SU-DHL-6 (cell line): Measurements from ENCODE around the gene MAP6D1.

Experiments
- H2AFZ ChIP-seq: fragments of 200-600 bp; sonication (generic); 2 replicates; pipeline ENCODE4 v1.6.1; 2014; ENCODE audit warnings: low read depth, mild to moderate bottlenecking, moderate library complexity, mixed read lengths, antibody characterized with exemption, low read length; ENCODE audit not compliant: severe bottlenecking
- H3F3A ChIP-seq: fragments of 200-600 bp; shearing (Covaris generic); 2 replicates; pipeline ENCODE4 v1.6.0; 2016; ENCODE audit warnings: antibody characterized with exemption, mild to moderate bottlenecking; ENCODE audit not compliant: insufficient read depth
- H3K27ac ChIP-seq: fragments of 200-600 bp; sonication (generic); 2 replicates; pipeline ENCODE4 v1.5.1; 2016; ENCODE audit warnings: low read depth, mild to moderate bottlenecking, low read length, moderate library complexity, mixed read lengths
- H3K27me3 ChIP-seq: fragments of 200-600 bp; sonication (generic), shearing (Covaris generic); 2 replicates; pipeline ENCODE4 v1.6.0; 2014; ENCODE audit warnings: mild to moderate bottlenecking, low read length
- H3K36me3 ChIP-seq: fragments of 200-600 bp; sonication (generic); 2 replicates; pipeline ENCODE4 v1.6.1; 2014; ENCODE audit warnings: mild to moderate bottlenecking, low read length, mixed read lengths
- H3K4me2 ChIP-seq: fragments of 300-600, 200-600 bp; shearing (Covaris generic), sonication (generic); 2 replicates; pipeline ENCODE4 v1.6.0; 2014; ENCODE audit warnings: low read length, low read depth, mild to moderate bottlenecking; ENCODE audit not compliant: poor library complexity, severe bottlenecking
- H3K4me3 ChIP-seq: fragments of 200-600 bp; sonication (generic); 2 replicates; pipeline ENCODE4 v1.5.1; 2014; ENCODE audit warnings: antibody characterized with exemption, low read length, mild to moderate bottlenecking, mixed read lengths; ENCODE audit not compliant: insufficient read depth, poor library complexity, severe bottlenecking
- H3K79me2 ChIP-seq: fragments of 200-600 bp; sonication (generic); 2 replicates; pipeline ENCODE4 v1.6.1; 2014; ENCODE audit warnings: mild to moderate bottlenecking, low read length, moderate library complexity; ENCODE audit not compliant: insufficient read depth
- H3K9ac ChIP-seq: fragments of 200-600 bp; sonication (generic); 2 replicates; pipeline ENCODE4 v1.7.0; 2014; ENCODE audit warnings: mild to moderate bottlenecking, low read length
- H3K9me2 ChIP-seq: fragments of 200-600 bp; sonication (generic); replicated peaks from 2 replicates; pipeline ENCODE4 v1.6.1; 2014; ENCODE audit warnings: low read length; ENCODE audit not compliant: insufficient read depth
- H3K9me3 ChIP-seq: fragments of 200-600 bp; sonication (generic); 2 replicates; pipeline ENCODE4 v1.6.1; 2014; ENCODE audit warnings: low read length, mixed read lengths; ENCODE audit not compliant: insufficient read depth
- H4K20me1 ChIP-seq: fragments of 200-600 bp; sonication (generic); 2 replicates; pipeline ENCODE4 v1.6.1; 2014; ENCODE audit warnings: low read depth, mild to moderate bottlenecking, antibody characterized with exemption, low read length, moderate library complexity, mixed read lengths
- EZH2phosphoT487 ChIP-seq: fragments of 200-600 bp; sonication (generic), shearing (Covaris generic); conservative IDR thresholded peaks from 2 replicates; pipeline ENCODE4 v1.6.1; 2018; ENCODE audit warnings: mild to moderate bottlenecking, antibody characterized with exemption, low read length, moderate library complexity, mixed read lengths
- TF ChIP-seq, protein P1 (sequence below): fragments of 200-600 bp; sonication (generic); IDR thresholded peaks from one replicate; pipeline ENCODE4 v1.5.1; 2017; ENCODE audit warnings: antibody characterized with exemption, mild to moderate bottlenecking, low read length, moderate library complexity; ENCODE audit not compliant: insufficient read depth, poor library complexity, severe bottlenecking

MAP6D1 gene

DNA sequence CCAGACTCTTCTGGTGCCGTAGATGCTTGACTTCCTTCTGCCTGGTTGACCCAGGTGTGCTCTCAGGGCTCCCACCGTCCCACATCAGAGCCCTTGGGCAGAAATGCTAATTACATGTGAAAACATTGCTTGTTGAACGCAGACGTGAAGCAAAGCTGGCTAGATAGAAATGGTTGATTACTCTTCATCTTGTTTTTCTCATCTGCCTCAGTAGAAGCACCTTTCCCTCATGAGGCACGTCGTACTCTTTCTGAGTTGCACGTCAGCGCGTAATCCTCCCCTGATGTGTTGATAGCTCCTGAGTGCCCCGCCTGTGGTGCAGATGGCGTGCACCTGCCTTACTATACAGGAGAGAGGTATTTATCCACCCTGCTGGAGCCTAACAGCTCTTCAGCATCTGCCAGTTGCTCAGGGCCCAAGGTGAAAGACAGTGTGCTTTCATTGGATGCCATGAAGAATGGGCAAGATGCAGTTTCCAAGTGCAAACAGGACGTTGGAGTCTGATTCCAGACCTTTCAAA lies 18.1 kb downstream of the MAP6D1 start:
- H3K4me3 ChIP-seq = no peak overlapping the region
- no peak overlapping the region for H3K9ac ChIP-seq
- H3F3A ChIP-seq = no peaks in the 10 kb centered on the region
- no peak overlapping the region for H2AFZ ChIP-seq
- peaks cover 17% of the 10 kb centered on the region; the same call in 1 of the 2 replicates for H3K36me3 ChIP-seq
- H3K4me2 ChIP-seq = no peak overlapping the region
- H3K79me2 ChIP-seq = no peaks in the 10 kb centered on the region
- H3K27ac ChIP-seq = no peak overlapping the region
- H3K9me2 ChIP-seq = no peaks in the 10 kb centered on the region
- H4K20me1 ChIP-seq = no peaks in the 10 kb centered on the region
- H3K27me3 ChIP-seq = no peaks in the 10 kb centered on the region
- H3K9me3 ChIP-seq = no peaks in the 10 kb centered on the region
- no peak for TF ChIP-seq EZH2phosphoT487
- TF ChIP-seq, protein P1, sequence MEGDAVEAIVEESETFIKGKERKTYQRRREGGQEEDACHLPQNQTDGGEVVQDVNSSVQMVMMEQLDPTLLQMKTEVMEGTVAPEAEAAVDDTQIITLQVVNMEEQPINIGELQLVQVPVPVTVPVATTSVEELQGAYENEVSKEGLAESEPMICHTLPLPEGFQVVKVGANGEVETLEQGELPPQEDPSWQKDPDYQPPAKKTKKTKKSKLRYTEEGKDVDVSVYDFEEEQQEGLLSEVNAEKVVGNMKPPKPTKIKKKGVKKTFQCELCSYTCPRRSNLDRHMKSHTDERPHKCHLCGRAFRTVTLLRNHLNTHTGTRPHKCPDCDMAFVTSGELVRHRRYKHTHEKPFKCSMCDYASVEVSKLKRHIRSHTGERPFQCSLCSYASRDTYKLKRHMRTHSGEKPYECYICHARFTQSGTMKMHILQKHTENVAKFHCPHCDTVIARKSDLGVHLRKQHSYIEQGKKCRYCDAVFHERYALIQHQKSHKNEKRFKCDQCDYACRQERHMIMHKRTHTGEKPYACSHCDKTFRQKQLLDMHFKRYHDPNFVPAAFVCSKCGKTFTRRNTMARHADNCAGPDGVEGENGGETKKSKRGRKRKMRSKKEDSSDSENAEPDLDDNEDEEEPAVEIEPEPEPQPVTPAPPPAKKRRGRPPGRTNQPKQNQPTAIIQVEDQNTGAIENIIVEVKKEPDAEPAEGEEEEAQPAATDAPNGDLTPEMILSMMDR = no peak

DNA sequence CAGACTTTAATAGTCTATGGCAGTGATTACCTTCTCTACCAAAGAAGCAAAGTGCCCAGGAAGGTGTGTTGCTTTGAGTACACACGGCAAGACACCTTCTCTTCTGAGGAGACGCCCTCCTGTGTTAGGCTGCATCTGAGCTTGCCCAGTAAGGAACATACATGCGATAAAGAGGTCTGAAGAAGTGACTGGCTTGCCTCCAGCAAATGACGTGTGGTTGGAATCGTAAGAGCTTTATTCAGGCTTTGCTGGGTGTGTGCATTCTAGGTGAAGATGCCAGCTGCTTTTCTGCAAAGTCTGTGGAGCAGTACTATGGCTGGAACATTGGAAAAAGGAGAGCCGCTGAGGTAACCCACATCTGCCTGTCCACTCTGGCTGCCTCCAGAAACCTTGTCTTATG lies 22.4 kb downstream of the MAP6D1 start:
- TF ChIP-seq EZH2phosphoT487 = no peak
- TF ChIP-seq, protein P1 = no peak
- H3K36me3 ChIP-seq = peaks cover 27% of the 10 kb centered on the region; the same call in 1 of the 2 replicates
- no peaks in the 10 kb centered on the region for H3K27me3 ChIP-seq
- no peaks in the 10 kb centered on the region for H3K9me3 ChIP-seq
- H3K4me2 ChIP-seq = no peak overlapping the region
- H4K20me1 ChIP-seq = no peaks in the 10 kb centered on the region
- no peaks in the 10 kb centered on the region for H3F3A ChIP-seq
- no peaks in the 10 kb centered on the region for H3K79me2 ChIP-seq
- no peaks in the 10 kb centered on the region for H3K9me2 ChIP-seq
- no peak overlapping the region for H3K27ac ChIP-seq
- H2AFZ ChIP-seq = no peak overlapping the region
- no peak overlapping the region for H3K9ac ChIP-seq
- H3K4me3 ChIP-seq = no peak overlapping the region

DNA sequence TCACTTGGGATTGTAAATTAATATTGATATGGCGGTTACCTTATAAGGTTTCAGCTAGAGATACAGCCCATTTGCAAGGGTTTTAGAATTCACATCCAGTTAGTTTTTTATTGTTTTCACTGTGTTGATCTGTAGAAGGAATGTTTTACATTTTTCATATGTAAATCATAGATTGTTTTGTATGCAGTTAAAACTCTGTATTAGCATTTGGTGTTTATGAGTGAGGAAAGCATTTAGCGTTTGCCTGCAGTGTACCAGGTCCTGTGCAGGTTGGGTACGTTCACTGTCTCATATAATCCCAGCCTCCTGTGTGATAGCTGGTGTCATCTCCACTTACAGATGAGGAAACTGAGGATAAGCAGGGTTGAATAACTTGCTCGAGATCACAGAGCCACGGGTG lies 23.8 kb downstream of the MAP6D1 start:
- no peak overlapping the region for H3K27ac ChIP-seq
- H3K36me3 ChIP-seq = peaks cover 21% of the 10 kb centered on the region; the same call in 1 of the 2 replicates
- no peaks in the 10 kb centered on the region for H3K9me2 ChIP-seq
- no peak overlapping the region for H2AFZ ChIP-seq
- H3K9ac ChIP-seq = no peak overlapping the region
- no peak for TF ChIP-seq EZH2phosphoT487
- TF ChIP-seq, protein P1 = no peak
- no peaks in the 10 kb centered on the region for H3K79me2 ChIP-seq
- H3K27me3 ChIP-seq = no peaks in the 10 kb centered on the region
- no peak overlapping the region for H3K4me3 ChIP-seq
- H3F3A ChIP-seq = no peaks in the 10 kb centered on the region
- no peaks in the 10 kb centered on the region for H3K9me3 ChIP-seq
- H3K4me2 ChIP-seq = no peak overlapping the region
- H4K20me1 ChIP-seq = no peaks in the 10 kb centered on the region
